ENCODE data around the gene EPHB1.

DNA sequence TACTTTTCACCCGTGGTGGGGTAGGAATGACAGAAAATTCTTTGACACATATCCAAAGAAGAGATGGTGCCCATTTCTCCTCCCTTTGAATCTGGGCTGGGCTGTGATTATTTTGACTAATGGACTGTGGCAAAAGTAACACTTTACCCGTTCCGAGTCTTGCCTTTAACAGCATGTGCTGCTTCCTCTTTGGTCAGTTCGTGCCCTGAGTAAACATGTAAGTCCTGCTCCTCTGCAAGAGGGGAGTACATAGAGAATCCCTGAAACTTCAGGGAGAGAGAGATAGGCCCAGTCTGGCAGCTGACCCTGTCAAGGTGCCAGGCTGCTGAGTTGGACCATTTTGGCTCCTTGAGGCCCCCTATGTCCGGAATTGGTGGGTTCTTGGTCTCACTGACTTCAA lies 243.1 kb downstream of the EPHB1 start:
- TF ChIP-seq, protein P1, sequence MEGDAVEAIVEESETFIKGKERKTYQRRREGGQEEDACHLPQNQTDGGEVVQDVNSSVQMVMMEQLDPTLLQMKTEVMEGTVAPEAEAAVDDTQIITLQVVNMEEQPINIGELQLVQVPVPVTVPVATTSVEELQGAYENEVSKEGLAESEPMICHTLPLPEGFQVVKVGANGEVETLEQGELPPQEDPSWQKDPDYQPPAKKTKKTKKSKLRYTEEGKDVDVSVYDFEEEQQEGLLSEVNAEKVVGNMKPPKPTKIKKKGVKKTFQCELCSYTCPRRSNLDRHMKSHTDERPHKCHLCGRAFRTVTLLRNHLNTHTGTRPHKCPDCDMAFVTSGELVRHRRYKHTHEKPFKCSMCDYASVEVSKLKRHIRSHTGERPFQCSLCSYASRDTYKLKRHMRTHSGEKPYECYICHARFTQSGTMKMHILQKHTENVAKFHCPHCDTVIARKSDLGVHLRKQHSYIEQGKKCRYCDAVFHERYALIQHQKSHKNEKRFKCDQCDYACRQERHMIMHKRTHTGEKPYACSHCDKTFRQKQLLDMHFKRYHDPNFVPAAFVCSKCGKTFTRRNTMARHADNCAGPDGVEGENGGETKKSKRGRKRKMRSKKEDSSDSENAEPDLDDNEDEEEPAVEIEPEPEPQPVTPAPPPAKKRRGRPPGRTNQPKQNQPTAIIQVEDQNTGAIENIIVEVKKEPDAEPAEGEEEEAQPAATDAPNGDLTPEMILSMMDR (IDR thresholded peaks at IDR 0.05) = no peak
- TF ChIP-seq POLR2A (IDR thresholded peaks at IDR 0.05) = no peak
- TF ChIP-seq POLR2AphosphoS5 (IDR thresholded peaks at IDR 0.05) = no peak
